Adrenal gland (tissue), 5 donors: Measurements from ENCODE around the gene STX18.

Experiments
- CTCF ChIP-seq, 6 experiments: fragments of 450-650 bp in 4 of 6; fragments of 200-600 bp in 2 of 6; sonication (generic) in 1 of 6; IDR thresholded peaks; 1 replicate in 5 of 6; 2 replicates in 1 of 6; pipeline versions ENCODE4 v1.5.1 to v1.8.0; 2016 to 2021; ENCODE audit warnings: antibody characterized with exemption in 6 of 6, mild to moderate bottlenecking in 2 of 6, moderate library complexity in 1 of 6
- POLR2A ChIP-seq, 2 donors: fragments of 450-650 bp; IDR thresholded peaks; one replicate each; pipeline ENCODE4 v1.6.1; 2017; ENCODE audit warnings: antibody characterized with exemption in 2 of 2, mild to moderate bottlenecking in 2 of 2, moderate library complexity in 1 of 2
- donor health status: DM: no; HTN: no; CAD: no.

DNA sequence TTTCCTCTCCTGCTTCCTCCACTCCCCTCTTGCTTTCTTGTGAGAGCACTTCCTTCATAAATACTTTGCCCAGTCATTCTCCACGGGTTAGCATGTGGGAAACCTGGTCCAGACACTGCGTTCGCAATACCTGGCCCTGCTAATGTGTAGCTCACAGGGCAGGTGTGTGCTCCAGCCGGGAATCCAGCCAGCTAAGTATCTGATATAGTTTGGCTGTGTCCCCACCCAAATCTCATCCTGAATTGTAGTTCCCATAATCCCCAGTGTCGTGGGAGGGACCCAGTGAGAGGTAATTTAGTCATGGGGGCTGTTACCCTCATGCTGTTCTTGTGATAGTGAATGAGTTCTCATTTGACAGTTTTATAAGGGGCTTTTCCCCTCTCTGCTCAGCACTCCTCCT lies 32.2 kb upstream of the STX18 start:
- TF ChIP-seq CTCF (IDR thresholded peaks at IDR 0.05): no peak
- no peak for TF ChIP-seq POLR2A (IDR thresholded peaks at IDR 0.05)
